Fibroblast of villous mesenchyme (primary cell): ENCODE measurements around the gene CNGA3. TPM values are rescaled to one million over a fixed set of nuclear protein-coding genes. Genes with fewer than 3 reads are reported as not detected.

Source experiments
- DNase-seq: peaks from one replicate; pipeline ENCODE4 v3.0.0-alpha.2; 2010; ENCODE audit warnings: low read depth
- H3K4me3 ChIP-seq: 2 replicates; pipeline ENCODE4 v1.5.1; 2011; ENCODE audit warnings: low read depth, mild to moderate bottlenecking, low read length
- CTCF ChIP-seq: IDR thresholded peaks from 2 replicates; pipeline ENCODE4 v1.5.1; 2012; ENCODE audit warnings: low read depth, mild to moderate bottlenecking, low read length; ENCODE audit not compliant: insufficient read depth
- total RNA-seq: library from RNA; depleted of rRNA; stranded (reverse); fragments of >200 nt; gene quantifications from 2 replicates; pipeline ENCODE4 v1.2.3, GENCODE V29; 2012

CNGA3 gene
- total RNA-seq, 1 donor = not detected

GRCh38 chr2:98327776-98328175 is 18.5 kb upstream of the CNGA3 start:
- no peak overlapping the region for H3K4me3 ChIP-seq
- no peak for TF ChIP-seq CTCF
- DNase-seq = no peak

GRCh38 chr2:98329549-98329948 is 16.7 kb upstream of the CNGA3 start:
- TF ChIP-seq CTCF = no peak
- H3K4me3 ChIP-seq = no peak overlapping the region
- DNase-seq = no peak

- no peak for DNase-seq
- H3K4me3 ChIP-seq = no peak overlapping the region
- no peak for TF ChIP-seq CTCF
These were observed 13.3 kb upstream of the CNGA3 start for GRCh38 chr2:98332989-98333388.

- no peak for TF ChIP-seq CTCF
- no peak overlapping the region for H3K4me3 ChIP-seq
- DNase-seq = no peak
These were observed 12.3 kb upstream of the CNGA3 start for GRCh38 chr2:98333922-98334321.

- H3K4me3 ChIP-seq = no peak overlapping the region
These were observed 11.7 kb upstream of the CNGA3 start for GRCh38 chr2:98334439-98335078.

GRCh38 chr2:98335271-98335670 is 11.0 kb upstream of the CNGA3 start:
- no peak for DNase-seq
- no peak for TF ChIP-seq CTCF
- H3K4me3 ChIP-seq = no peak overlapping the region

More at GRCh38 chr2:98334439-98335078, 11.7 kb upstream of the CNGA3 start:
- DNase-seq = peak; percentile 45
- TF ChIP-seq CTCF = no peak

- H3K4me3 ChIP-seq = no peak overlapping the region
- no peak for DNase-seq
- no peak for TF ChIP-seq CTCF
These were observed 5.0 kb upstream of the CNGA3 start for GRCh38 chr2:98341241-98341640.
